ENCODE data around the gene HIGD1A.
"Not testable (repeated sequence)": the region's sequence is repeated elsewhere in the genome, so short reads cannot be mapped to it uniquely, and the experiment has no call there.

The HIGD1A gene

GRCh38 chr3:42815826-42816225, 11.5 kb upstream of the HIGD1A start (continued):
- TF ChIP-seq CREB5 (CRISPR knock-in tag; IDR thresholded peaks at IDR 0.05; ENCODE audit: low read depth) = no peak
- TF ChIP-seq ZNF70 (CRISPR knock-in tag; IDR thresholded peaks at IDR 0.05) = no peak
- no peak for TF ChIP-seq CSDC2 (CRISPR knock-in tag; IDR thresholded peaks at IDR 0.05)
- no peak for TF ChIP-seq ESRRG (CRISPR knock-in tag; IDR thresholded peaks at IDR 0.05)
- no peak for TF ChIP-seq GLIS3 (CRISPR knock-in tag; IDR thresholded peaks at IDR 0.05)

- no peak for ATAC-seq
- TF ChIP-seq ISL1 (CRISPR knock-in tag; IDR thresholded peaks at IDR 0.05) (0 out of 2 replicates have a peak, but pooled peaks have one; percentile 28), TSHZ2 (CRISPR knock-in tag; IDR thresholded peaks at IDR 0.05) (no peak)
Measured at GRCh38 chr3:42814914-42815507, 10.7 kb upstream of the HIGD1A start.

GRCh38 chr3:42814246-42814645, 10.0 kb upstream of the HIGD1A start:
- TF ChIP-seq PPARA (CRISPR knock-in tag; IDR thresholded peaks at IDR 0.05; ENCODE audit: borderline replicate concordance) = no peak
- TF ChIP-seq ZFP30 (CRISPR knock-in tag; IDR thresholded peaks at IDR 0.05) = no peak
- TF ChIP-seq PATZ1 (CRISPR knock-in tag; IDR thresholded peaks at IDR 0.05; ENCODE audit: borderline replicate concordance) = no peak
- TF ChIP-seq ZNF565 (CRISPR knock-in tag; conservative IDR thresholded peaks at IDR 0.05; ENCODE audit: low read depth) = no peak
- TF ChIP-seq ZNF70 (CRISPR knock-in tag; IDR thresholded peaks at IDR 0.05) = no peak
- TF ChIP-seq CSRNP3 (CRISPR knock-in tag; IDR thresholded peaks at IDR 0.05) = no peak
- no peak for TF ChIP-seq BACH2 (CRISPR knock-in tag; IDR thresholded peaks at IDR 0.05; ENCODE audit: borderline replicate concordance)
- TF ChIP-seq POU6F1 (CRISPR knock-in tag; IDR thresholded peaks at IDR 0.05; ENCODE audit: borderline replicate concordance, low read depth) = no peak
- ATAC-seq = no peak

- ATAC-seq = not testable (repeated sequence)
Measured at GRCh38 chr3:42811118-42811883, 7.0 kb upstream of the HIGD1A start.

GRCh38 chr3:42810706-42811105, 6.4 kb upstream of the HIGD1A start:
- not testable (repeated sequence) for ATAC-seq
